Kidney glomerular epithelial cell (primary cell): ENCODE data around the gene SLC11A2.
"Not testable (repeated sequence)": the region's sequence is repeated elsewhere in the genome, so short reads cannot be mapped to it uniquely, and the experiment has no call there.

ENCODE experiments used
- DNase-seq: peaks from one replicate; lab custom pipeline; 2025; lab: John Stamatoyannopoulos, UW

Gene SLC11A2

GRCh38 chr12:50947933-50948626 lies 78.1 kb downstream of the SLC11A2 start:
- no peak for DNase-seq

- no peak for DNase-seq
These were observed 88.5 kb downstream of the SLC11A2 start for GRCh38 chr12:50937653-50938052.

GRCh38 chr12:50936821-50937530 lies 89.2 kb downstream of the SLC11A2 start:
- no peak for DNase-seq

GRCh38 chr12:50934981-50935807 lies 91.0 kb downstream of the SLC11A2 start:
- DNase-seq = no peak

GRCh38 chr12:50934371-50934851 lies 91.8 kb downstream of the SLC11A2 start:
- no peak for DNase-seq

GRCh38 chr12:50933459-50934124 lies 92.6 kb downstream of the SLC11A2 start:
- no peak for DNase-seq

- no peak for DNase-seq
These were observed 93.3 kb downstream of the SLC11A2 start for GRCh38 chr12:50932787-50933280.

GRCh38 chr12:50930477-50930876 lies 95.7 kb downstream of the SLC11A2 start:
- DNase-seq = not testable (repeated sequence)

- no peak for DNase-seq
These were observed 96.4 kb downstream of the SLC11A2 start for GRCh38 chr12:50929831-50930230.
